PC-3 (cell line): Measurements from ENCODE around the gene OR14I1. TPM values are rescaled to one million over a fixed set of nuclear protein-coding genes. Genes with fewer than 3 reads are reported as not detected.
A peak's percentile ranks its signal among the peaks of the same experiment; 100 is the strongest.

Experiments used
- ATAC-seq: fragments of 200-7000 bp; cut with Tn5 transposase; 2 replicates; pipeline ENCODE4 v1.9.1; 2020; ENCODE audit warnings: mild to moderate bottlenecking, moderate library complexity
- BruUV-seq: library from RNA; stranded (reverse); fragments of 400-500 nt; replicated peaks from 2 replicates; lab custom pipeline; 2021; lab: Mats Ljungman, UMichigan
- CTCF ChIA-PET: fragments of 300-600 bp; sonication (Branson Sonifier 250); formaldehyde crosslinking; loops from one replicate; lab custom pipeline; 2022; ENCODE audit warnings: antibody characterized with exemption; lab: Charles Lee
- POLR2A ChIA-PET: fragments of 300-600 bp; sonication (Branson Sonifier 250); formaldehyde crosslinking; loops from one replicate; lab custom pipeline; 2022; ENCODE audit warnings: antibody characterized with exemption; ENCODE audit not compliant: unreplicated experiment; lab: Charles Lee
- DNase-seq: peaks from one replicate; pipeline ENCODE4 v3.0.0-alpha.2; 2015
- H2AFZ ChIP-seq: fragments of 300-600 bp; sonication (generic); 2 replicates; pipeline ENCODE4 v1.6.0; 2016; ENCODE audit warnings: antibody characterized with exemption, low read length
- H3F3A ChIP-seq: fragments of 300-600 bp; sonication (generic); one replicate; pipeline ENCODE4 v1.6.0; 2017; ENCODE audit warnings: antibody characterized with exemption, low read length, control low read depth, mild to moderate bottlenecking; ENCODE audit not compliant: unreplicated experiment
- H3K27ac ChIP-seq: fragments of 300-600 bp; sonication (generic); 2 replicates; pipeline ENCODE4 v1.5.1; 2016; ENCODE audit warnings: mild to moderate bottlenecking, low read length
- H3K27me3 ChIP-seq: fragments of 300-600 bp; sonication (generic); 2 replicates; pipeline ENCODE4 v1.6.1; 2016; ENCODE audit warnings: low read length, mixed read lengths
- H3K36me3 ChIP-seq: fragments of 300-600 bp; sonication (generic); 2 replicates; pipeline ENCODE4 v1.6.1; 2016; ENCODE audit warnings: low read depth, mixed run types, low read length, mixed read lengths
- H3K4me1 ChIP-seq: fragments of 300-600 bp; sonication (generic); 2 replicates; pipeline ENCODE4 v1.5.1; 2016; ENCODE audit warnings: low read length; ENCODE audit not compliant: insufficient read depth
- H3K4me2 ChIP-seq: fragments of 300-600 bp; sonication (generic); 2 replicates; pipeline ENCODE4 v1.6.0; 2016; ENCODE audit warnings: low read length
- H3K4me3 ChIP-seq: fragments of 300-600 bp; sonication (generic); 2 replicates; pipeline ENCODE4 v1.5.1; 2016; ENCODE audit warnings: mild to moderate bottlenecking, low read length, mixed read lengths
- H3K79me2 ChIP-seq: fragments of 300-600 bp; sonication (generic); 2 replicates; pipeline ENCODE4 v1.6.1; 2017; ENCODE audit warnings: low read length, mixed read lengths
- H3K9ac ChIP-seq: fragments of 300-600 bp; sonication (generic); 2 replicates; pipeline ENCODE4 v1.6.0; 2016; ENCODE audit warnings: mild to moderate bottlenecking, low read length
- H3K9me2 ChIP-seq: fragments of 300-600 bp; sonication (generic); replicated peaks from 2 replicates; pipeline ENCODE4 v1.6.1; 2016; ENCODE audit warnings: mixed run types, low read length, mixed read lengths
- H3K9me3 ChIP-seq: fragments of 300-600 bp; sonication (generic); 2 replicates; pipeline ENCODE4 v1.6.1; 2016; ENCODE audit warnings: low read length, mixed read lengths
- H4K20me1 ChIP-seq: fragments of 300-600 bp; sonication (generic); 2 replicates; pipeline ENCODE4 v1.6.1; 2016; ENCODE audit warnings: low read length, mixed read lengths
- EZH2 ChIP-seq: fragments of 300-600 bp; sonication (generic); IDR thresholded peaks from one replicate; pipeline ENCODE4 v1.6.1; 2017; ENCODE audit warnings: antibody characterized with exemption, mild to moderate bottlenecking, low read length; ENCODE audit not compliant: unreplicated experiment
- EZH2phosphoT487 ChIP-seq: fragments of 300-600 bp; sonication (generic); IDR thresholded peaks from 2 replicates; pipeline ENCODE4 v1.6.1; 2018; ENCODE audit warnings: mild to moderate bottlenecking, antibody characterized with exemption, low read length, borderline replicate concordance
- intact Hi-C: fragments of 100-400 bp; cut with micrococcal nuclease; formaldehyde crosslinking; loops from 2 replicates; pipeline ENCODE4 v1.9.0; 2023
- total RNA-seq: library from RNA; depleted of rRNA; stranded (reverse); fragments of >200 nt; gene quantifications from 2 replicates; pipeline ENCODE4 v1.2.3, GENCODE V29; 2014
- TF ChIP-seq, protein P1 (sequence below): fragments of 300-600 bp; sonication (generic); conservative IDR thresholded peaks from 2 replicates; pipeline ENCODE4 v1.5.1; 2017; ENCODE audit warnings: antibody characterized with exemption, low read depth, mild to moderate bottlenecking, low read length

OR14I1 gene
- total RNA-seq, 1 experiment from 2014 or later: not detected

DNA sequence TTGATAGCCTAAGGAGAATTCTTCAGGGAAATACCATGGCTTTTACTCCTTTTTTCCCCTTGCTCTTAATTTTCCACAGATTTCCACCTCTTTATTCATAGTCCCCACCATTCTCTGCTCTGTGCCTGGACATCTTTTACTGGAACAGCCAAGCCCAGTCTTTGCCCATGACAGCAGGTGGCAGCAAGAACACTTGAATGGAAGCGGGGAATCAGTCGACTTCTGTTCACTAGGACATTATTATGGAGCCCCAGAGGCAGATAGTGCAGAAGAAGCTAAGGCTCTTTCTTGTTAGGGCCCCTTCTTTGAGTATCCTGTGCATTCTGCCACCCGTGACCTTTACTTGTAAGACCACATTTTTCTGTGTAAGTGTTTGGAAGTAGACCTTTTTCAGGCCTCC is 6.3 kb downstream of the OR14I1 start:
- ChIA-PET CTCF (interaction anchor here (0.7 kb wide), 1 partner anchor 110 kb away, joined by 5 read pairs; no protein-coding TSS in a partner anchor), POLR2A (interaction anchor here (0.6 kb wide), 1 partner anchor 8 kb away, joined by 5 read pairs; no protein-coding TSS in a partner anchor)
- peak; percentile 79 for ATAC-seq
- no peak overlapping the region for H3K4me2 ChIP-seq
- H4K20me1 ChIP-seq: no peaks in the 10 kb centered on the region
- H3K9ac ChIP-seq: no peak overlapping the region
- H3K79me2 ChIP-seq: no peaks in the 10 kb centered on the region
- intact Hi-C loops: no loop called here
- no peaks in the 10 kb centered on the region for H3K36me3 ChIP-seq
- H3F3A ChIP-seq: no peaks in the 10 kb centered on the region
- no peak overlapping the region for H3K27ac ChIP-seq
- no TSS peak for BruUV-seq
- no peak for TF ChIP-seq EZH2phosphoT487
- TF ChIP-seq, protein P1, sequence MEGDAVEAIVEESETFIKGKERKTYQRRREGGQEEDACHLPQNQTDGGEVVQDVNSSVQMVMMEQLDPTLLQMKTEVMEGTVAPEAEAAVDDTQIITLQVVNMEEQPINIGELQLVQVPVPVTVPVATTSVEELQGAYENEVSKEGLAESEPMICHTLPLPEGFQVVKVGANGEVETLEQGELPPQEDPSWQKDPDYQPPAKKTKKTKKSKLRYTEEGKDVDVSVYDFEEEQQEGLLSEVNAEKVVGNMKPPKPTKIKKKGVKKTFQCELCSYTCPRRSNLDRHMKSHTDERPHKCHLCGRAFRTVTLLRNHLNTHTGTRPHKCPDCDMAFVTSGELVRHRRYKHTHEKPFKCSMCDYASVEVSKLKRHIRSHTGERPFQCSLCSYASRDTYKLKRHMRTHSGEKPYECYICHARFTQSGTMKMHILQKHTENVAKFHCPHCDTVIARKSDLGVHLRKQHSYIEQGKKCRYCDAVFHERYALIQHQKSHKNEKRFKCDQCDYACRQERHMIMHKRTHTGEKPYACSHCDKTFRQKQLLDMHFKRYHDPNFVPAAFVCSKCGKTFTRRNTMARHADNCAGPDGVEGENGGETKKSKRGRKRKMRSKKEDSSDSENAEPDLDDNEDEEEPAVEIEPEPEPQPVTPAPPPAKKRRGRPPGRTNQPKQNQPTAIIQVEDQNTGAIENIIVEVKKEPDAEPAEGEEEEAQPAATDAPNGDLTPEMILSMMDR: peak; percentile 72
- H3K9me2 ChIP-seq: no peaks in the 10 kb centered on the region
- peak; percentile 65 for DNase-seq
- no peaks in the 10 kb centered on the region for H3K9me3 ChIP-seq
- H3K27me3 ChIP-seq: no peaks in the 10 kb centered on the region
- peaks cover 6% of the 10 kb centered on the region; the same call in 1 of the 2 replicates for H3K4me1 ChIP-seq
- no peak overlapping the region for H2AFZ ChIP-seq
- no peak overlapping the region for H3K4me3 ChIP-seq

DNA sequence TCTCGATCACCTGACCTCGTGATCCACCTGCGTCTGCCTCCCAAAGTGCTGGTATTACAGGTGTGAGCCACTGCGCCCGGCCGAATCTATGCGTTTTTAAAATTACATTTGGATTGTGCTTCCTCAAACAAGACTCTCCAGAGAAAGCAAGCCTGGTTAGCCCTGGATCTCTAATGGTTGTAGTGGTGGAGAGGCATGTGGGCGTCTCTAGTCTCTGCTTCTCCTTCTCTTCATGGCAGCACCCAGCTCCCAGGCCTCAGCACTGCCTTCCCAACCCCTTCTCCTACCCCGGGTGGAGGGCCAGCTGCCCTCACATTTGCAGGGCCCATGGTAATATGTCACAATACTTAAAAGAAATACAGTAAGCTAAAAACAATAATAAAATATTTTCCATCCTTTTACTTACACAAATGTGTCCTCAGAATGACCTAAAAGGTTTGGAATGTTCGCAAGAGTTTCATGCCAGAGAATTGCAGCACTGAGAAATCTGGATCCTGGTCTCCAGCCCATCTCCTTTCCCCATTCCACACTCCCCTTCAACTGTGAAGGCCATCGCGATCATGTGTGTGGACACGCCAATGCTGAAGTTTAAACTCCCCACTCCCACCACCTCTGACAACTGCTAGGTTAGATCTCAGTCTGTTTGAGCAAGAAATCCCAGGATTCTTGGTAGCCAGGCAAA is 7.0 kb downstream of the OR14I1 start:
- H3K27me3 ChIP-seq: no peaks in the 10 kb centered on the region
- H2AFZ ChIP-seq: no peak overlapping the region
- H3K9ac ChIP-seq: no peak overlapping the region
- no peaks in the 10 kb centered on the region for H4K20me1 ChIP-seq
- ATAC-seq: peak; percentile 64
- peaks cover 6% of the 10 kb centered on the region; the same call in 1 of the 2 replicates for H3K4me1 ChIP-seq
- no peaks in the 10 kb centered on the region for H3K79me2 ChIP-seq
- no peaks in the 10 kb centered on the region for H3F3A ChIP-seq
- no TSS peak for BruUV-seq
- no peaks in the 10 kb centered on the region for H3K9me2 ChIP-seq
- no peaks in the 10 kb centered on the region for H3K36me3 ChIP-seq
- no peaks in the 10 kb centered on the region for H3K9me3 ChIP-seq
- no peak overlapping the region for H3K4me3 ChIP-seq
- DNase-seq: peak; percentile 62
- TF ChIP-seq EZH2phosphoT487: no peak
- TF ChIP-seq EZH2: no peak
- TF ChIP-seq, protein P1: no peak
- intact Hi-C loops: no loop called here
- ChIA-PET CTCF (interaction anchor here (0.5 to 0.7 kb wide), 2 partner anchors 10 to 1135 kb away, joined by 3 to 5 read pairs; no protein-coding TSS in a partner anchor), POLR2A (no interaction called here)
- H3K27ac ChIP-seq: no peak overlapping the region
- no peak overlapping the region for H3K4me2 ChIP-seq

DNA sequence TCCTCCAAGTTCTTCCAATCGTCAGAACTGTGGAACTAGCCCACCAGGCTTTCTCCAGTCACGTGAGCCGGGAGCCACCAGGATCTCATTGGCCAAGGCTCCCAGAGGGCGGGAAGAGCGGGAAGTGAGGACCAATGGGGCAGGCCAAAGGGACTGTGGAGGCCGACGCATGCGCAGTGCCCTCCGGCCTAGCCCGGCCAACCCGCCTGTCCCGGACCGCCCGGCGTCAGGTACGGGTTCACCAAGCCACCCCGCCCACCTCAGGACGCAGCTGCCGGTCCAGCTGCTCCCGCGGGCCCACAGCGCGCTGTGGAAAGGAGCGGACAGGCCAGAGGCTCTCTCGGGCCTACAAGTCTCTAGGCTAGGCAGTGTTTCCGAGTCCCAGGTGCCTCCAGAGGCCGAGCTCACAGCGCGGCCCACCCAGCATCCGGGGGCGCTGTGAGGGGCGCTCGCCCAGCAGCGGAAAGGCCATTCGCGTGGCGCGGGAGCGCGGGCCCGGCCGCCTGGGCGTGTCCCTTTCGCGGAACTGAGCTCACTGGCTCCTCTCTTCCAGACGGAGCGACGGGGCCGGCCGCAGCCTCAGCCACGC is 10.9 kb downstream of the OR14I1 start:
- Histone ChIP-seq H3K27me3 (no peaks in the 10 kb centered on the region), H3K4me1 (peaks cover 17% of the 10 kb centered on the region), H3F3A (no peaks in the 10 kb centered on the region), H3K9ac (no peak overlapping the region), H3K9me3 (no peaks in the 10 kb centered on the region), H2AFZ (no peak overlapping the region), H3K27ac (no peak overlapping the region), H3K4me2 (no peak overlapping the region), H3K4me3 (no peak overlapping the region), H3K36me3 (no peaks in the 10 kb centered on the region), H3K79me2 (no peaks in the 10 kb centered on the region), H3K9me2 (no peaks in the 10 kb centered on the region), H4K20me1 (no peaks in the 10 kb centered on the region)
- TF ChIP-seq EZH2phosphoT487 (no peak), EZH2 (no peak)
- TF ChIP-seq, protein P1: no peak
- intact Hi-C loops: no loop called here
- ATAC-seq: no peak
- CTCF ChIA-PET: no interaction called here
- POLR2A ChIA-PET: no interaction called here
- no TSS peak for BruUV-seq
- no peak for DNase-seq
